TTC549 (cell line): ENCODE measurements around the gene SNTN.

Experiments
- FAIRE-seq: peaks from 2 replicates; lab custom pipeline; 2012; peaks lifted over from hg19 to GRCh38; lab: Jason Lieb, UNC

SNTN gene

GRCh38 chr3:63674586-63674985 is 22.1 kb downstream of the SNTN start:
- no peak for FAIRE-seq

DNA sequence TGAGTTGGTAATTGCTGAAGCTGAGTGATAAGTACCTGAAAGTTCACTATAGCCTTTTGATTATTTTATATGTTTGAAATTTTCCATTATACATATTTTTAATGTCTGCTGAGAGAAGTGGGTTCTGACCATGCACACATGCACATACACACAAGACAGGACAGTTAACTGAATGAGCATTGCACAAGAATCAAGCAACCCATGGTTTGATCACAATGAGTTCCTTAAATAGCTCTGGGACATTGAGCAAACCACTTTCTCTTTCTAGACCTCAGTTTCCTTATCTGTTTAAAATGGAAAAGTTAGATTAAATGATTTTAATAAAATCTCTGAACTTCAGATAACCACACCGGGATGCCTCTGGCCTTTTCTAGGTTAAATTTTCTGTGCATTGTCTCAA is 26.7 kb downstream of the SNTN start:
- no peak for FAIRE-seq

DNA sequence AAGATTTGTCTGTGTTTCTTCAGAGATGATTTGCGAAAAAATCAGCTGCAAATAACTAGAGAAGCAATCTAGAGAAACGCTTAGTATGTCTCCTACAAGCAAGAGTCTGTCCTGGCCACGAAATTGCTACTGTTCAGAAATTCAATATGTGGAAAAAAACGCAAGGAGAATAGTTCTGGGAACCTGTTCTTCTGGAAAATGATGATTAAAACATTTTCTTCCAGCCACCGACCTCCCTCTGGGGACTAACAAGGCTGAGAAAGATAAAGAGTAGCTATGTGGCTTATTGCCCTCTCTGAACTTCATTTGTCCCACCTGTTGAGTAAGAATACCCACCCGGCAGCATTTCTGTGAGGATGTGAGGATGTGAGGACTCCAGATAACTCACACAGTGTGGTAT is 31.6 kb downstream of the SNTN start:
- FAIRE-seq, result no peak

DNA sequence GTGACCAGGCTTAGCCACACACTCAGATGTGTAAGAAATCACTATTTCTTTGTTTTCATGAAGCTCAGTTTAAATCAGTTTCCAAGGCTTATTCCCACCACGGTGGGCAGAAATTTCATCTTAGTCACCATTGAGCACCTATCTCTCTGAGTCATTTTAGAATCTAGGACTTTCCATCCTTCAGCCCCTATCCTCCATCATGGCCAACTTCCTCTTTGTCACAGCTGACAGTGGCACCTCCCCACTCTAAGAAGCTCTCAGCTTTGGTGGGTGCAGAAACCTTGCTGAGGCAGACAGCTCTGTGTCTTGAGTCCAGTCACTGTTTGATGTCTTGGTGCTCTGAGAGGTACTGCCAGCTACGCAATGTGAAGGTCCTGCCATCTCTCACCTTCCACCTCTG is 32.9 kb downstream of the SNTN start:
- FAIRE-seq, result no peak

DNA sequence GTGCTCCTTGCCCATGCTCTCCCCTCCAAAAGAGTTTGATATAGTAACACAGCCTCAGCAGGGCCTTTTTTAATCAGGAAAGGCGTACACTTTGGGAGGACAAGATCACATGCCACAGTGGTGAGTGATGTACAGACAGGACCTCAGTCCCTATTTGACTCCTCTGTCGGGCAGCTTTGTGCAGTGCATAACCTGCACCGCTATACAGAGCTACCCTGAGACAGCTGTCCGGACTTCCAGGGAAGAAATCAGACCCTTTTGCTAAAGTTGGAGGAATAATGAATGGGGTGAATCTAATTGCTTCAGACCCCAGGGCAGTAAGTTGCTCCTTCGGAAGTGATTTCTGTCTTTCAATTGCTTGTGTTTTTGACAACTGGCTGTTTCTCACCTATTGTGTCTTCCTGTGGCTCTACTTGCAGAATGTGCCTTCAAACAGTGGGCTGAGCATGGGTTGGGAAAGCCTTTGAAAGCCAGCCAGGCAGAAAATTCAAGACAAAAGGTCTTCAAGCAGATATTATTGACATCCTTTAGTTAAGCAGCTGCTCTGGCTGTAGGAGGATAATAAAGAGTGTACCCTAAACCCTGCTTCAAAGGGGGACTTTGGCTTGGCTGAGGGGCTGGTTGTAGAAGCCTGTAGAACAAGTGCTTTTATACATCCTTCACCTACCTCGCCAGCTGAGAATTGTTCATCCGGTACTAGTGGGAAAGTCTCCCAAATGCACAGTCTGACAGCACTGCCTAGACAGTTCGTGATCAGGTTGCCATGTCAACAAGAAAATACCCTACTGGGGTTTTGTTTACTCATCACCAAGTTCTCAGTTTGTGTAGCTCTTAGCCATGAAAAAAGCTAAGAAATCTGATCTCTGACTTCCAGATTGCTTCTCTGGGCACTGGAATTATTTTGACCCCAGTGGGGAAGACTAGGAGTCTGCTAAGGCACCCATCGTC is 35.1 kb downstream of the SNTN start:
- FAIRE-seq, result no peak

- FAIRE-seq, result no peak
Observed at GRCh38 chr3:63689285-63689684, 36.8 kb downstream of the SNTN start.

DNA sequence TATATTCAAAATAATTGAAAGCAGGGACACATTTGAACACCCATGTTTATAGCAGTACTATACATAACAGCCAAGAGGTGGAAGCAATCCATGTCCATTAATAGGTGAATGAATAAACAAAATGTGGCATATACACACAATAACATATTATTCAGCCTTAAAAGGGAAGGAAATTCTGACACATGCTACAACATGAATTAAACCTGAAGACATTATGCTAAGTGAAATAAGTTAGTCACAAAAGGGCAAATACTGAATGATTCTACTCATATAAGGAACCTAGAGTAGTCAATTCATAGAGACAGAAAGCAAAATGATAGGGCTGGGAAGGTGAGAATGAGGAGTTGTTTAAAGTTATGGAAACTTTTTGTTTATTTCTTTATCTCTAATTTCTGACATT is 40.9 kb downstream of the SNTN start:
- no peak for FAIRE-seq

GRCh38 chr3:63705092-63705645 is 52.7 kb downstream of the SNTN start:
- FAIRE-seq, result no peak

DNA sequence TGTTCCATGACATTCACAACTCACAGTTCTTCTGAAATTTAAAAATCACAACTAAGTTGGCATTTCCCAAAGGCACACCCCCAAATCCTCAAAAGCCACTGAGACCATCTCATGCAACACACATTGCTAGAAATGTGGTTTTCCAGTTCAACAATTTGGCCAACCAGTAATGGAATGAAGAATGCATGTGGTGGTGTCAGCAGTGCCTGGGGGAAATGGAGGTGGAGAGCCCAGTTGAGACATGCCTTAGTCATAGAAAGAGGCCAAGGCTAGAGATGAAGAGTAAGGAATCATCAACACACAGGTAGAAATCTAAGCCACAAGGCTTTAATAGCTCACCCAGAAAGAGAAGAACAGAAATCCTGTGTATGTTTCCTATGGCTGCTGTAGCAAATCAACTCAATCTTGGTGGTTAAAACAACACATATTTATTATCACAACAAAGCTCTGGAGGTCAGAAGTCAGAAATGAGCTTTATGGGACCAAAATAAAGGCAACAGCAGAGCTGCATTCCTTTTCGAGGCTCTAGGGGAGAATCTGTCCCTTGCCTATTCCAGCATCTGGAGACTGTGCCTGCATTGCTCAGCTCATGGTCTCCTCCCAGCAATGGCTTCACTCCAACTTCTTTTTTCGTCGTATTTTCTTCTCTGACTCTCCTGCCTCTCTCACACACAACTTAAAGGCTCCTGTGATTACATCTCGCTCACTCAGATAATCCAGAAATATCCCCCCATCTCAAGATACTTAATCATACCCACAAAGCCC is 54.0 kb downstream of the SNTN start:
- FAIRE-seq, result no peak

GRCh38 chr3:63707731-63708130 is 55.3 kb downstream of the SNTN start:
- FAIRE-seq, result no peak

DNA sequence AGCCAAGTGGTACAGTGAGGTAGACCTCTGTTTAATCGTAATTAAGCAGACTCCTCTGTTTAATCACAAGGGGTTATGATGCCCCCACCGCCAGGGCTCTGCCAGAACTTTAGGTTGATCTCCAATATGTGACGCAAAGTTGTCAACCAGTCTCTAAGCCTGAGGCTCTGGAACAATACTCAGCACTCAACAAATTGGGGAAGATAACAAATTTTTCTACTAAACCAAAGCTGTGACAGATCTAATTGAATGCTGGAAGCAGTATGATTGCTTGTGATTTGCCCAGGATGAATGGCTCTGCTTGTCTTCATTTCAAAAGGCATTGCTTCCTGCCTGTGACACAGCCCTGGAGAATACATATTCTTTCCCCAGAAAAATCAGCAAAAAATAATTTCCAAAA is 57.1 kb downstream of the SNTN start:
- FAIRE-seq, result no peak
